HT-29 (cell line): ENCODE results near the gene SULT4A1. TPM values are rescaled to one million over a fixed set of nuclear protein-coding genes. Genes with fewer than 3 reads are reported as not detected.
A peak's percentile ranks its signal among the peaks of the same experiment; 100 is the strongest.
"Not testable (repeated sequence)": the region's sequence is repeated elsewhere in the genome, so short reads cannot be mapped to it uniquely, and the experiment has no call there.

Experiments
- DNase-seq: peaks from one replicate; pipeline ENCODE4 v3.0.0-alpha.2; 2015; ENCODE audit warnings: low spot score
- total RNA-seq: library from RNA; depleted of rRNA; stranded (reverse); fragments of >200 nt; shearing (Covaris generic); gene quantifications from 2 replicates; pipeline ENCODE4 v1.2.3, GENCODE V29; 2014

Gene SULT4A1
- total RNA-seq, 1 experiment from 2014 or later = not detected

- no peak for DNase-seq
These were observed 25.1 kb upstream of the SULT4A1 start for GRCh38 chr22:43887391-43887790.

- DNase-seq = no peak
These were observed 23.9 kb upstream of the SULT4A1 start for GRCh38 chr22:43886231-43886630.

- DNase-seq = no peak
These were observed 23.5 kb upstream of the SULT4A1 start for GRCh38 chr22:43885786-43886185.

- DNase-seq = no peak
These were observed 23.0 kb upstream of the SULT4A1 start for GRCh38 chr22:43885319-43885671.

GRCh38 chr22:43884600-43885318, 22.4 kb upstream of the SULT4A1 start:
- DNase-seq = peak; percentile 45

- no peak for DNase-seq
These were observed 21.6 kb upstream of the SULT4A1 start for GRCh38 chr22:43883719-43884415.

- DNase-seq = peak; percentile 65
These were observed 20.8 kb upstream of the SULT4A1 start for GRCh38 chr22:43883012-43883661.

- no peak for DNase-seq
These were observed 19.9 kb upstream of the SULT4A1 start for GRCh38 chr22:43882122-43882767.

GRCh38 chr22:43881091-43882061, 19.1 kb upstream of the SULT4A1 start:
- DNase-seq = no peak

- DNase-seq = no peak
These were observed 18.3 kb upstream of the SULT4A1 start for GRCh38 chr22:43880541-43880991.

- DNase-seq = no peak
These were observed 17.7 kb upstream of the SULT4A1 start for GRCh38 chr22:43879901-43880540.

GRCh38 chr22:43878831-43879550, 16.7 kb upstream of the SULT4A1 start:
- no peak for DNase-seq

GRCh38 chr22:43878079-43878795, 15.9 kb upstream of the SULT4A1 start:
- DNase-seq = no peak

GRCh38 chr22:43876866-43877509, 14.7 kb upstream of the SULT4A1 start:
- DNase-seq = no peak

GRCh38 chr22:43869799-43870198, 7.5 kb upstream of the SULT4A1 start:
- no peak for DNase-seq

GRCh38 chr22:43869001-43869400, 6.7 kb upstream of the SULT4A1 start:
- not testable (repeated sequence) for DNase-seq

GRCh38 chr22:43867839-43868635, 5.7 kb upstream of the SULT4A1 start:
- peak; percentile 48 for DNase-seq

- DNase-seq = no peak
These were observed 529 bp upstream of the SULT4A1 start for GRCh38 chr22:43862882-43863202.
